HepG2 (cell line): ENCODE data around the gene ECHS1. TPM values are rescaled to one million over a fixed set of nuclear protein-coding genes. Genes with fewer than 3 reads are reported as not detected.

Source experiments
- ATAC-seq: fragments of 200-7000 bp; cut with Tn5 transposase; 3 replicates; pipeline ENCODE4 v1.9.1; 2020; ENCODE audit warnings: mild to moderate bottlenecking, moderate library complexity
- BruUV-seq: library from RNA; stranded (reverse); fragments of 400-500 nt; replicated peaks from 2 replicates; lab custom pipeline; 2021; lab: Mats Ljungman, UMichigan
- CTCF ChIA-PET: fragments of 300-600 bp; formaldehyde crosslinking; extraction: SDS; loops from one replicate; lab custom pipeline; 2021; ENCODE audit warnings: low total read pairs, inconsistent platforms, low intra/inter-chr PET ratio; lab: Yijun Ruan, JAX
- POLR2A ChIA-PET: fragments of 350-600 bp; sonication (Branson Sonifier 250); formaldehyde crosslinking; loops from one replicate; lab custom pipeline; 2020; ENCODE audit warnings: antibody characterized with exemption, inconsistent platforms; lab: Yijun Ruan, JAX
- DNase-seq: peaks from one replicate; pipeline ENCODE4 v3.0.0-alpha.2; 2015; ENCODE audit warnings: low spot score
- FAIRE-seq: peaks from 3 replicates; lab custom pipeline; 2011; peaks lifted over from hg19 to GRCh38; lab: Jason Lieb, UNC
- H2AFZ ChIP-seq: one replicate; pipeline ENCODE4 v1.6.1; 2011; ENCODE audit warnings: low read length, inconsistent platforms
- H3K27ac ChIP-seq: fragments of 300-600 bp; 3 replicates; pipeline ENCODE4 v1.8.0; 2011; ENCODE audit warnings: mixed run types, mild to moderate bottlenecking, mixed read lengths, low read length, inconsistent platforms; ENCODE audit not compliant: insufficient read depth; ENCODE audit errors: extremely low read length
- H3K27me3 ChIP-seq, 2 experiments: fragments of 200-600 bp in 1 of 2; 2 replicates in 1 of 2; 3 replicates in 1 of 2; pipeline versions ENCODE4 v1.6.0 to v1.8.0; 2011; ENCODE audit warnings: low read length in 2 of 2, mild to moderate bottlenecking in 2 of 2, moderate library complexity in 2 of 2, inconsistent platforms in 1 of 2; ENCODE audit not compliant: insufficient read depth in 2 of 2, control insufficient read depth in 1 of 2
- H3K36me3 ChIP-seq, 2 experiments: fragments of 200-600 bp in 1 of 2; replicated peaks in 1 of 2; 2 replicates in 1 of 2; 3 replicates in 1 of 2; pipeline versions ENCODE4 v1.5.1 to v1.8.0; 2011; ENCODE audit warnings: low read length in 2 of 2, inconsistent platforms in 1 of 2; ENCODE audit not compliant: insufficient read depth in 2 of 2, control insufficient read depth in 1 of 2
- H3K4me1 ChIP-seq: 2 replicates; pipeline ENCODE4 v1.5.1; 2012; ENCODE audit warnings: low read length, inconsistent platforms; ENCODE audit not compliant: insufficient read depth
- H3K4me2 ChIP-seq: 2 replicates; pipeline ENCODE4 v1.6.0; 2011; ENCODE audit warnings: low read depth, low read length, inconsistent platforms
- H3K4me3 ChIP-seq, 3 experiments: fragments of 200-600 bp in 1 of 3; sonication (generic), shearing (Covaris generic) in 1 of 3; replicated peaks in 1 of 3; 2 replicates each; pipeline ENCODE4 v1.5.1; 2011 to 2016; ENCODE audit warnings: low read length in 3 of 3, inconsistent platforms in 2 of 3, low read depth in 2 of 3, mild to moderate bottlenecking in 2 of 3, control low read depth in 1 of 3, mixed read lengths in 1 of 3; ENCODE audit not compliant: insufficient read depth in 1 of 3
- H3K79me2 ChIP-seq: one replicate; pipeline ENCODE4 v1.6.1; 2011; ENCODE audit warnings: low read length, inconsistent platforms; ENCODE audit not compliant: insufficient read depth
- H3K9ac ChIP-seq: 2 replicates; pipeline ENCODE4 v1.6.0; 2011; ENCODE audit warnings: mild to moderate bottlenecking, low read depth, low read length, inconsistent platforms; ENCODE audit not compliant: insufficient read depth
- H3K9me3 ChIP-seq: 2 replicates; pipeline ENCODE4 v1.5.1; 2012; ENCODE audit warnings: mild to moderate bottlenecking, low read length
- H4K20me1 ChIP-seq: 2 replicates; pipeline ENCODE4 v1.6.0; 2011; ENCODE audit warnings: inconsistent platforms, mild to moderate bottlenecking, low read length, moderate library complexity; ENCODE audit not compliant: insufficient read depth
- AGO2 ChIP-seq: fragments of 200-400 bp; formaldehyde crosslinking; optimal IDR thresholded peaks from 2 replicates; pipeline ENCODE3; 2017; ENCODE audit warnings: mild to moderate bottlenecking, low read depth, low read length, moderate library complexity
- MTF2 ChIP-seq: sonication (generic); formaldehyde crosslinking; IDR thresholded peaks from 2 replicates; pipeline ENCODE4 v1.5.0; 2020; ENCODE audit warnings: missing genetic modification reagents, borderline replicate concordance
- NFE2L1 ChIP-seq: sonication (generic); formaldehyde crosslinking; IDR thresholded peaks from 2 replicates; pipeline ENCODE4 v1.4.0; 2020; ENCODE audit warnings: missing genetic modification reagents, mild to moderate bottlenecking, borderline replicate concordance
- RBFOX2 ChIP-seq: fragments of 200-400 bp; formaldehyde crosslinking; IDR thresholded peaks from 2 replicates; pipeline ENCODE4 v1.6.1; 2017; ENCODE audit warnings: low read depth, mild to moderate bottlenecking, low read length
- WGBS: methylation state at CpG from one replicate; pipeline ENCODE4 v1.1.6; 2017; ENCODE audit warnings: low lambda C conversion rate; 5-methylcytosine and 5-hydroxymethylcytosine counted together
- in situ Hi-C: cut with HindIII; loops from 2 replicates; pipeline ENCODE4 v1.10.0; 2017; ENCODE audit warnings: low pct_unique_long_range_greater_than_20kb; ENCODE audit not compliant: extremely low pct_ligation_motif_present
- intact Hi-C: fragments of 100-400 bp; cut with micrococcal nuclease; formaldehyde crosslinking; loops from one replicate; pipeline ENCODE4 v1.10.0; 2022; ENCODE audit not compliant: unreplicated experiment
- polyA plus RNA-seq, 8 experiments: library from polyadenylated mRNA; depleted of rRNA in 3 of 8; stranded (reverse) in 7 of 8; unstranded in 1 of 8; fragments of >200 nt; fragmentation: Illumina TruSeq in 4 of 8; extraction: Trizol in 4 of 8; gene quantifications; 2 replicates each; pipeline versions ENCODE4 v1.2.1 to v1.2.3, GENCODE V29; 2011 to 2016; ENCODE audit warnings: low read depth in 4 of 8, missing spikeins in 1 of 8, mixed read lengths in 1 of 8; ENCODE audit not compliant: insufficient read depth in 1 of 8
- total RNA-seq, 5 experiments: library from RNA; depleted of rRNA; stranded (reverse); fragments of >200 nt; fragmentation: Illumina TruSeq; extraction: Trizol; gene quantifications; 2 replicates each; pipeline ENCODE4 v1.2.3, GENCODE V29; 2016; ENCODE audit warnings: low read depth in 1 of 5

ECHS1 gene
- total and polyA plus RNA-seq, 2 of the 13 experiments (the other 11 are each of a cell fraction or from before 2014, with no cell fraction given) = 32.7 to 195 TPM

GRCh38 chr10:133366751-133367150, 6.4 kb downstream of the ECHS1 start:
- TF ChIP-seq NFE2L1 (no peak), AGO2 (peak; percentile 37)
- ChIA-PET CTCF (no interaction called here), POLR2A (no interaction called here)
- no peaks in the 10 kb centered on the region for H3K27me3 ChIP-seq
- H3K9ac ChIP-seq = no peak overlapping the region
- no TSS peak for BruUV-seq
- H3K27ac ChIP-seq = no peak overlapping the region
- in situ Hi-C loops = no loop called here
- ATAC-seq = no peak
- no peak overlapping the region for H2AFZ ChIP-seq
- no peak overlapping the region for H3K4me3 ChIP-seq
- no peaks in the 10 kb centered on the region for H3K79me2 ChIP-seq
- peaks cover 39 to 75% of the 10 kb centered on the region in 2 experiments for H3K36me3 ChIP-seq
- FAIRE-seq = no peak
- no peak for DNase-seq
- H3K4me2 ChIP-seq = no peak overlapping the region
- 100% methylated on average over 2 of the region's 13 CpGs for WGBS
- no peaks in the 10 kb centered on the region for H3K9me3 ChIP-seq
- no peaks in the 10 kb centered on the region for H4K20me1 ChIP-seq
- intact Hi-C loops = no loop called here
- peaks cover 6% of the 10 kb centered on the region for H3K4me1 ChIP-seq

- BruUV-seq = no TSS peak
- no peak for DNase-seq
- ATAC-seq = no peak
Observed at GRCh38 chr10:133366130-133366478, 7.0 kb downstream of the ECHS1 start.

More at GRCh38 chr10:133366130-133366478, 7.0 kb downstream of the ECHS1 start:
- Histone ChIP-seq H3K4me3 (no peak overlapping the region), H2AFZ (no peak overlapping the region), H3K79me2 (no peaks in the 10 kb centered on the region), H4K20me1 (no peaks in the 10 kb centered on the region), H3K9ac (no peak overlapping the region), H3K27me3 (no peaks in the 10 kb centered on the region), H3K9me3 (no peaks in the 10 kb centered on the region), H3K4me1 (no peaks in the 10 kb centered on the region), H3K36me3 (peaks cover 38 to 73% of the 10 kb centered on the region in 2 experiments), H3K27ac (no peak overlapping the region), H3K4me2 (no peak overlapping the region)
- no peak for TF ChIP-seq MTF2 (CRISPR knock-in tag)
- peak; percentile 36; the same call in 1 of the 2 replicates for TF ChIP-seq RBFOX2
- POLR2A ChIA-PET = no interaction called here
- CTCF ChIA-PET = no interaction called here
- FAIRE-seq = no peak
- WGBS = 90% methylated on average over 13 of the region's 17 CpGs
- intact Hi-C loops (no loop called here), in situ Hi-C loops (no loop called here)
